ENCODE data around the gene POGZ.
"Not testable (repeated sequence)": the region's sequence is repeated elsewhere in the genome, so short reads cannot be mapped to it uniquely, and the experiment has no call there.

POGZ gene

DNA sequence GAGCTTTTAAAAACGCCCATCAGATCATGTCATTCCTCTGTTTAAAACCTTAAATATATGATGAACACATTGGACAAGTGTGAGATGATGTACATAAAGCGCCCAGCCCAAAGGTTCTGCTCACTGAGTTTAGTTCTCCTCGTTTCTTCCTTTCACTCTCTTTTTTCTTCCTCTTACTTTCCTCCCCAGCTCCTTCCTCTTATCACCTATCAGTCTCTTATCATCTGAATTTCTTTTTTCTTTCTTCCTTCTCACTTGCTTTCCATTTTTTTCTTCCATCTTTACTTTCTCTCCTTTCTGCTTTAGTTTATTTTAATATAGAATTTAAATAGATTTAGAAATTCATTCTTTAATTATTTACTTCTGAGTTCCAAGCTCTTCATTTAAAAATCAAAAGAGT is 17.8 kb upstream of the POGZ start:
- no peak for DNase-seq

DNA sequence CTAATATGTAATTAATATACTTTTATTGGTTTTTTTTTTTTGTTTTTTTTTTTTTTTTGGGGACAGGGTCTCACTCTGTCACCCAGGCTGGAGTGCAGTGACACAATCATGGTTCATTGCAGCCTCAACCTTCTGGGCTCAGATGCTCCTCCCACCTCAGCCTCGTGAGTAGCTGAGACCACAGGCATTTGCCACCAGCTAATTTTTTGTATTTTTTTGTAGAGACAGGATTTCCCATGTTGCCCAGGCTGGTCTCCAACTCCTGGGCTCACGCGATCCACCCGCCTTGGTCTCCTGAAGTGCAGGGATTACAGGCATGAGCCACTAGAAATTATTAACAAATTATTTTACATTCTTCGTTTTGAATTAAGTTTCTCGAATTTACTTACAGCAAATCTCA is 16.8 kb upstream of the POGZ start:
- no peak for DNase-seq

DNA sequence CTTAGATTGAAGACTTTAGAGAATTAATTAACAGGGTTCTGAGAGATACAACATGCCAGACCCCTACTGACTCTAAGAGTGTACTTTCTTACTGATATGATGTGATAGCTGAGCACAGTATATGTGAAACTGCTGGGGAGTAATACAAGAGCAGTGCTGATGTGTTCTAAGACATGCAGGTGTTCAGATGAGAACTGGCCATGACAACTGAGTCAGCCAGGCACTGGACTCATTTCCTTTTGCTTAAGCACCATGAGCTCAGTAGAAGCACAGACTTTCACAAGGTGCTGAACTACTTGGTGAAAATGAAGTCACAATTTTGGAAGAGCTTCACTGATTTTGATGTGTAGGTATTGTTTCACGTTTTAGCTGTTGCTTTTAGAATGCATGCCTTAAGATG is 15.9 kb upstream of the POGZ start:
- no peak for DNase-seq

- DNase-seq: no peak
Measured at GRCh38 chr1:151474745-151475144, 15.5 kb upstream of the POGZ start.

GRCh38 chr1:151472856-151473731 is 13.8 kb upstream of the POGZ start:
- DNase-seq: no peak

- DNase-seq: no peak
Measured at GRCh38 chr1:151465026-151465425, 5.7 kb upstream of the POGZ start.

DNA sequence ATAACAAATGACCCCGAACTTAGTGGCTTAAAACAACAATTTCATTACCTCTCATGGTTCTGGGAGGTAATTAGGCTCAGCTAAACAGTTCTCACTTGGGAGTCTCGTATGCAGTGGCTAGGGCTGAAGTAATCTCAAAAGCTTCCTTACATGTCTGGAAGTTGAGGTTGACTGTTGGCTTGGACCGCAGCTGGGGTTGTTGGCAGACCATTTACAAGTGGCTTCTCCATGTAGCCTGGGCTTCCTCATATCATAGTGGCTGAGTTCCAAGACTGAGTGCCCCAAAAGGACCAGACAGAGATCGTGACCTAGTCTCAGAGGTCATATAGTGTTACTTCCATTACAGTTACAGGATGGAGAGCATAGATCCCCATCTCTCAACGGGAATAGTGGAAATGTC is 2.4 kb upstream of the POGZ start:
- DNase-seq: no peak

GRCh38 chr1:151458802-151459330 is 428 bp downstream of the POGZ start:
- no peak for DNase-seq

DNA sequence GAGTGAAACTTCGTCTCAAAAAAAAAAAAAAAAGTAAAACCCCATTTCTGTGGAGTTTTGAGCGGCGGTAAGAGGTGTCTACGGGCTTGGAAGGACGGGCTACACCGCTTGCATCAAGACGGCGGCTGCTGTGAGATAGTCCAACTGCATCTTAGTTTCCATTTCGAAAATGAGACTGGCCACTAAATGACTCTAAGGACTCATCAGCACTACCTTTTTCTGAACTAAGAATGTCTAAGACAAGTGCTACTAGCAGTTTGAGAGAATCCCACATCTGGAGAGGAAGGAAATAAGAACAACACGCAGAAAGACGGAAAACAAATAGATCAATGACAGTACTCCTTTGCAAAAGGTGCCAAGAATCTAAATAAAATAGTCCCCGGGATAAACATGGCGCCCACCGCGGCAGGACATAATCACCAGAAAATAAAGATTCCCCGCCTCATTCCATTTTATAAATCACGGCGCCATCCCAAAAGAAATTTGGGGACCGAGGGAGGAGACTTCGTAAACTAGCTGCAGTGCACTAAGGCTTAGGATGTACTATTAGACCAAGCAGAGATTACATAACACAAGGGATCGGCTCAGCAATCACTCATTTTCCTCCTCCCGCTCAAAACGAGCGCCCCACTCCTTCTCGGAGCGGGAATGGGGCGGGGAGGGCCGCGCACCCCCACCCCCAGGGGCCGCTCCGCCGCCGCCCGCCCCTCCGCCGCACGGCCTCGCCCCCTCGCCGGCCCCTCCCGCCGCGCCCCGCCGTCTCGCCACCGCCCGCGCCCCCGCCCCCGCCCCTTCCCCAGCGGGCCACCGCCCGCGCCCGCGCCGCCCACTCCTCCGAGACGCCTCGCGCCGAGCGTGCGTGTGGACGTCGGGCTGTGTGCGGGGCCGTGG is 1.1 kb downstream of the POGZ start:
- DNase-seq: peak; percentile 53

DNA sequence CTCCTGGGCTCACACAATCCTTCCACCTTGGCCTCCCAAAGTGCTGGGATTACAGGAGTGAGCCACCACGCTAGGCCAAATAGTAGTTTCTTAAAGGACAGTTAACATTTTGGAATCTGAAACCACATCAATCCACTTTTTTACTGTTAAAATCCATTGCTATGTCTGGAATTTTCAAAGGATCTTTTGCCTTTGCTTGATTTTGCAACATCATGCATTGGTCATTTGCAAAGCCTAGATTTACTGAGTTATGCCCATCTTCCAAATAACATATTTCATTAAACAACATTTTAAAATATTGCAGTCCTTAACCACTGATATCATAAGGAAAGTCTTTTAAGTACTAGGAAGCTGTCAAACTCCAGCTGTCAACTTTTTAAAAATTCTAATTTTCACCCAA is 3.3 kb downstream of the POGZ start:
- DNase-seq: no peak

DNA sequence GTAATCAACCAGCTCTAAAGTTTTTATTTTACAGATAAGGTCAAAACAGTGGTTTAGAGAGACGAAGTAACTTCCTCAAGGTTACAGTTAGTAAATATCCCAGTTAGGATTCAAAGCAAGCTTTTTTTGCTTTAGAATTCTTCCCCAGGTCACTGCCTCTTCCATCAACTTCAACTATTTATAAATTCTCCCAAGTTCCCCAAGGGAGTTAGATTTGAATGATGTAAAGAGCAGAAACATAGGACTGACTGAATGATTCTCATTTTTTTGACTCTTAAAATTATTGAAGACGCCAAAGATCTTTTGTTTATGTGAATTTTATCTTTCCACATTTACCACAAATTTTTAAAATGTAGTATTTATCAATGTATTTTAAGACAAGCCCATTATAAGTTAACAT is 4.1 kb downstream of the POGZ start:
- no peak for DNase-seq

GRCh38 chr1:151447696-151448095 is 11.6 kb downstream of the POGZ start:
- DNase-seq: no peak

GRCh38 chr1:151444783-151445177 is 14.5 kb downstream of the POGZ start:
- DNase-seq: no peak

DNA sequence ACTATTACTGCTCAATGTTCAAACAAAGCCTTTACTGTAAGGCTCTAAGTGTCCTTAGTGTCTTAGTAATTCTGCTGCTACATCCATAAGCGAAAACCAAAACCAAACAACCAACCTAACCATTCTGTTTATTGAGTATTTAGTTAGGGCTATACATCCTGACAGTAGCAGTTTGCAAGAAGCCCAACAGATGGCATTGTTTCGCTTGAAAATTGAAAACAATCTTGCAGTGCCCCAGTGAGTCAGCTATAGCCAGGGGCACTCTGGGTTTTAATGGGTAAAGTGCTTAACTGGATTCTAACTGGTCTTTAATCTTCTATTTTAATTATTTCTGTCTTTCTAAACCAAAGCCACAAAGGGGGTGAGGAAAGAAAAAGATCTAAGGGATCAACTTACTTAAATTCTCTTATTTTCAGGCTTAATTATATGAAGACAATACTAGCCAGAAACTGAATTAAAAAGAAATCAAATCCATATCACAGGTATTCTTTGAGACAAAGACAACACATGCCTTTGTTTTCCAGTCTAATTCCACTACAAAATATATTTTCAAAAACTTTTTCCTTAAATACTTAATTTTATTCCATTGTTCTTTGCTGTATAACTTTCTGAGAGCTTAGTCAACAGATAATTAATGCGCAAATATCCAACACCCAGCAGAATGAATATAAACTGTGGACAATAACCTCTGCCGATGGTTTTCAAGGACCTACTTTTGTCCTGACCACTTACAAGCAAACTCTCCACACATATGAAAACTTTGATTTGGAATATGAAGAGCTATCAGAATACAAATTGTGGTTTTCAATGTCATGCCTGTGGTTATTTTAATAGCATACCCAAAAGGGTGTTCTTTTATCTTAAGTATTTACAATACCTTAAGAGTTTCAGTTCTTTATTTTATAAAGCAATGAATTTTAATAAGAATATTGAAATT is 15.2 kb downstream of the POGZ start:
- DNase-seq: peak; percentile 49

DNA sequence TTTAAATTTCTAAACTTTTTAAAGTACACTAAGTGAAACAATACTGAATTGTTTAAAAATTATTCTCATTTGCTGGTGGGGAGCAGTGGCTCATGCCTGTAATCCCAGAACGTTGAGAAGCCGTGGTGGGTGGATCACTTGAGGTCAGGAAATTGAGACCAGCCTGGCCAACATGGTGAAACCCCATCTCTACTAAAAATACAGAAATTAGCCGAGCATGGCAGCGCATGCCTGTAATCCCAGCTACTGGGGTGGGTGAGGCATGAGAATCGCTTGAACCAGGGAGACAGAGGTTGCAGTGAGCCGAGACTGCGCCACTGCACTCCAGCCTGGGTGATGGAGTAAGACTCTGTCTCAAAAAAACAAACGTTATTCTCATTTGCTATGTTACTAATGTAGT is 21.9 kb downstream of the POGZ start:
- DNase-seq: not testable (repeated sequence)

- no peak for DNase-seq
Measured at GRCh38 chr1:151436985-151437384, 22.3 kb downstream of the POGZ start.

DNA sequence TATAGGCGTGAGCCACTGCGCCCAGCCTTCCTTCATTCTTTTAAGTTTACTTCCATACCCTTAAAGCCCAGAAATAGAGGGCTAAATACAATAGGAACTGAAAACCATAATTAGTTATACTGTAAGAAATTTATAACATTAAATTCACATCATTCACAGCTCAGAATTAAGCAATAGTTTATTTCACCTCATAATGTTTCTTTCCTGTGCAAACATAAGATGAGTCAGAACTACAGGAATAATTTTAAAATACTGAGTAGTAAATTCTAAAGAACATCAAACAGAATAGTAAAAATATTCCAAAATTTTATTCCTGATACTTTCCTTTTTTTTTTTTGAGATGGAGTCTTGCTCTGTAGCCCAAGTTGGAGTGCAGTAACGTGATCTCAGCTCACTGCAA is 24.1 kb downstream of the POGZ start:
- no peak for DNase-seq

DNA sequence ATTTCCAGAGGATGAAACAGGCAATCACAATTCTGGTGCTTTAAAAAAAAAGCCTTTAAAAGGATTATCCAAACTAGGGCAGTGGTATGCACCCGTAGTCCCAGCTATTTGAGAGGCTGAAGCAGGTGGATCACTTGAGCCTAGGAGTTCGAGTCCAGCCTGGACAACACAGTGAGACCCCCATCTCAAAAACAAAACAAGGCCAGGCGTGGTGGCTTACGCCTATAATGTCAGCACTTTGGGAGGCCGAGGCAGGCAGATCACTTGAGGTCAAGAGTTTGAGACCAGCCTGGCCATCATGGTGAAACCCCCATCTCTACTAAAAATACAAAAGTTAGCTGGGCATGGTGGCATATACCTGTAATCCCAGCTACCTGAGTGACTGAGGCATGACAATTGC is 25.5 kb downstream of the POGZ start:
- DNase-seq: not testable (repeated sequence)

- no peak for DNase-seq
Measured at GRCh38 chr1:151428068-151428467, 31.2 kb downstream of the POGZ start.

DNA sequence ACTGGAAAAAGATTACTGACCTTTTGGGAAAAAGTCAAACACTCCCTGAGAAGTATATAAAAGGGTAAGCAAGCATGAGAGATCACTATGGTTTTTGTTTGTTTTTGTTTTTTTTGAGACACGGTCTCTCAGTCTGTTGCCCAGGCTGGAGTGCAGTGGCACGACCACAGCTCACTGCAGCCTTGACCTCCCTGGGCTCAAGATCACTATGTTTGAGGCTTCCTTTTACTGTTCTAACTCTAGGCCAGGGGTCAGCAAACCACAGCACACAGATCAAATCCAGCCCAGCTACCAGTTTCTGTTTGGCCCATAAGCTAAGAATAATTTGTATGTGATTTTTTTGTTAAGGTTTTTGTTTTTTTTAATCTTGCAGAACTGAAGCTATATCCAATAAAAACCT is 34.2 kb downstream of the POGZ start:
- DNase-seq: no peak

GRCh38 chr1:151419819-151420218 is 39.5 kb downstream of the POGZ start:
- DNase-seq: no peak

- DNase-seq: no peak
Measured at GRCh38 chr1:151418081-151418480, 41.2 kb downstream of the POGZ start.

GRCh38 chr1:151416231-151416630 is 43.1 kb downstream of the POGZ start:
- DNase-seq: no peak
